Measurements from ENCODE around the gene YAF2.
A peak's percentile ranks its signal among the peaks of the same experiment; 100 is the strongest.

YAF2 gene

GRCh38 chr12:42129595-42130204 lies 108.3 kb downstream of the YAF2 start:
- DNase-seq (ENCODE audit: extremely low read depth, low read depth), result no peak

GRCh38 chr12:42128888-42129287 lies 109.2 kb downstream of the YAF2 start:
- no peak for TF ChIP-seq CTCF (IDR thresholded peaks at IDR 0.05; ENCODE audit: low read depth, low read length)
- no peak for DNase-seq (ENCODE audit: extremely low read depth, low read depth)

More at GRCh38 chr12:42129595-42130204, 108.3 kb downstream of the YAF2 start:
- TF ChIP-seq CTCF (IDR thresholded peaks at IDR 0.05; ENCODE audit: low read depth, low read length), result peak; percentile 84

- DNase-seq (ENCODE audit: extremely low read depth, low read depth), result no peak
- TF ChIP-seq CTCF (IDR thresholded peaks at IDR 0.05; ENCODE audit: low read depth, low read length), result no peak
These were observed 109.7 kb downstream of the YAF2 start for GRCh38 chr12:42128327-42128726.

GRCh38 chr12:42126963-42127362 lies 111.1 kb downstream of the YAF2 start:
- no peak for TF ChIP-seq CTCF (IDR thresholded peaks at IDR 0.05; ENCODE audit: low read depth, low read length)
- no peak for DNase-seq (ENCODE audit: extremely low read depth, low read depth)

- no peak for TF ChIP-seq CTCF (IDR thresholded peaks at IDR 0.05; ENCODE audit: low read depth, low read length)
- no peak for DNase-seq (ENCODE audit: extremely low read depth, low read depth)
These were observed 112.7 kb downstream of the YAF2 start for GRCh38 chr12:42125388-42125767.

GRCh38 chr12:42124764-42125387 lies 113.2 kb downstream of the YAF2 start:
- no peak for TF ChIP-seq CTCF (IDR thresholded peaks at IDR 0.05; ENCODE audit: low read depth, low read length)
- no peak for DNase-seq (ENCODE audit: extremely low read depth, low read depth)

GRCh38 chr12:42119085-42119633 lies 118.9 kb downstream of the YAF2 start:
- peak; percentile 62 for DNase-seq (ENCODE audit: extremely low read depth, low read depth)
- TF ChIP-seq CTCF (IDR thresholded peaks at IDR 0.05; ENCODE audit: low read depth, low read length), result no peak

All from AG09319 (cell line).